Lower leg skin (tissue), 4 donors: ENCODE measurements around the gene VPS37B. TPM values are rescaled to one million over a fixed set of nuclear protein-coding genes. Genes with fewer than 3 reads are reported as not detected.

Source experiments
- DNase-seq, 2 donors: peaks; one replicate each; pipeline ENCODE4 v3.0.0-alpha.2; 2019; ENCODE audit warnings: low spot score in 2 of 2
- H3K4me3 ChIP-seq: fragments of 200-600 bp; sonication (generic); 2 replicates; pipeline ENCODE4 v1.5.1; 2017; ENCODE audit warnings: mild to moderate bottlenecking, low read depth; ENCODE audit not compliant: poor library complexity, severe bottlenecking
- CTCF ChIP-seq, 3 donors: fragments of 450-650 bp; IDR thresholded peaks; one replicate each; pipeline ENCODE4 v1.5.1; 2016; ENCODE audit warnings: antibody characterized with exemption in 3 of 3, mild to moderate bottlenecking in 3 of 3, moderate library complexity in 2 of 3
- POLR2A ChIP-seq, 2 donors: fragments of 450-650 bp; IDR thresholded peaks; one replicate each; pipeline ENCODE4 v1.6.1; 2016 to 2017; ENCODE audit warnings: antibody characterized with exemption in 2 of 2, mild to moderate bottlenecking in 1 of 2, moderate library complexity in 1 of 2
- WGBS, 2 donors: methylation state at CpG; one replicate each; pipeline ENCODE4 v1.1.5; 2018; 5-methylcytosine and 5-hydroxymethylcytosine counted together
- intact Hi-C: fragments of 100-400 bp; cut with DNase I; formaldehyde crosslinking; loops from one replicate; pipeline ENCODE4 v1.15.0; 2023; ENCODE audit warnings: low total_unique reads
- total RNA-seq, 4 donors: library from RNA; depleted of rRNA; stranded (reverse); fragments of >200 nt; gene quantifications; one replicate each; pipeline ENCODE4 v1.1.0, GENCODE V29; 2016

Gene VPS37B
- total RNA-seq, 4 donors from 2014 or later = 27.7 to 47.8 (median 42.3) TPM

- intact Hi-C loops = no loop called here
- 48 to 54% methylated on average over 10 of the region's 10 CpGs for WGBS, 2 donors
- TF ChIP-seq POLR2A (IDR thresholded peaks at IDR 0.05) = no peak
- TF ChIP-seq CTCF (IDR thresholded peaks at IDR 0.05) = no peak
- DNase-seq = no peak
- H3K4me3 ChIP-seq = no peak overlapping the region
Observed at GRCh38 chr12:122902854-122903692, 7.1 kb upstream of the VPS37B start.

GRCh38 chr12:122899887-122900286 is 4.0 kb upstream of the VPS37B start:
- 95 to 96% methylated on average over 6 of the region's 6 CpGs for WGBS, 2 donors
- intact Hi-C loops = no loop called here
- TF ChIP-seq CTCF (IDR thresholded peaks at IDR 0.05) = no peak
- TF ChIP-seq POLR2A (IDR thresholded peaks at IDR 0.05) = no peak
- DNase-seq = no peak
- H3K4me3 ChIP-seq = no peak overlapping the region

- TF ChIP-seq POLR2A (IDR thresholded peaks at IDR 0.05) (no peak), CTCF (IDR thresholded peaks at IDR 0.05) (no peak)
- no peak for DNase-seq
- WGBS, 2 donors = 89 to 91% methylated on average over 7 of the region's 7 CpGs
- intact Hi-C loops = no loop called here
- H3K4me3 ChIP-seq = no peak overlapping the region
Observed at GRCh38 chr12:122896662-122897061, 738 bp upstream of the VPS37B start.

GRCh38 chr12:122895320-122895703 is 612 bp downstream of the VPS37B start:
- H3K4me3 ChIP-seq = peak overlapping the region; percentile 80
- intact Hi-C loops = no loop called here
- TF ChIP-seq POLR2A (IDR thresholded peaks at IDR 0.05) (no peak), CTCF (IDR thresholded peaks at IDR 0.05) (no peak)
- no peak for DNase-seq
- WGBS, 2 donors = 1% methylated on average over 9 of the region's 9 CpGs

- WGBS, 2 donors = 19 to 22% methylated on average over 15 of the region's 15 CpGs
- TF ChIP-seq CTCF (IDR thresholded peaks at IDR 0.05) = no peak
- TF ChIP-seq POLR2A (IDR thresholded peaks at IDR 0.05) = no peak
- intact Hi-C loops = no loop called here
- no peak for DNase-seq
- peak overlapping the region; percentile 80 for H3K4me3 ChIP-seq
Observed at GRCh38 chr12:122894193-122895121, 1.5 kb downstream of the VPS37B start.
